DND-41 (cell line): ENCODE measurements around the gene HEATR1.

Experiments used
- EZH2 ChIP-seq: IDR thresholded peaks from 3 replicates; pipeline ENCODE4 v1.6.1; 2012; ENCODE audit warnings: borderline replicate concordance, low read depth, mild to moderate bottlenecking, moderate library complexity, low read length, inconsistent platforms; ENCODE audit not compliant: severe bottlenecking
- TF ChIP-seq, protein P1 (sequence below): IDR thresholded peaks from 2 replicates; pipeline ENCODE4 v1.5.1; 2012; ENCODE audit warnings: borderline replicate concordance, low read length, moderate library complexity, mild to moderate bottlenecking; ENCODE audit not compliant: poor library complexity, severe bottlenecking; ENCODE audit errors: extremely low read depth

DNA sequence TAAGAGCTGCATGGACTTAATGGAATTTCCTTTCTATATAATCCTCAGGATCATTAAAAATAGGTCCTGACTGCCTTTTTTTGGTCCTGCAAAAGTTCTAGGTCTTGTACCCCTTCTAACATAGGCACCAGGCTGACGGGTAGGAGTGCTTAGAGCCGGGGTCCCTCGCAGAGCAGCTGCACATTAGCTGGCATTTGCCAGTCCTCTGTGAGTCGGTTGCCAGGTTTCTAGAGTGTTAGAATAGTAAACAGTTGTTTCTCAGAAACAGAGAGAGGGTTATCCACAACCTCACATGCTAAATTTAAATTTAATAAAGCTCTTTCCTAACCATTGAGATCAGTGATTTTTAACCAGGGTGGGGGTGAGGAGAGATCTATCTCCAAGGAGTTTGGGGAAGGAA lies 35.4 kb upstream of the HEATR1 start:
- TF ChIP-seq, protein P1, sequence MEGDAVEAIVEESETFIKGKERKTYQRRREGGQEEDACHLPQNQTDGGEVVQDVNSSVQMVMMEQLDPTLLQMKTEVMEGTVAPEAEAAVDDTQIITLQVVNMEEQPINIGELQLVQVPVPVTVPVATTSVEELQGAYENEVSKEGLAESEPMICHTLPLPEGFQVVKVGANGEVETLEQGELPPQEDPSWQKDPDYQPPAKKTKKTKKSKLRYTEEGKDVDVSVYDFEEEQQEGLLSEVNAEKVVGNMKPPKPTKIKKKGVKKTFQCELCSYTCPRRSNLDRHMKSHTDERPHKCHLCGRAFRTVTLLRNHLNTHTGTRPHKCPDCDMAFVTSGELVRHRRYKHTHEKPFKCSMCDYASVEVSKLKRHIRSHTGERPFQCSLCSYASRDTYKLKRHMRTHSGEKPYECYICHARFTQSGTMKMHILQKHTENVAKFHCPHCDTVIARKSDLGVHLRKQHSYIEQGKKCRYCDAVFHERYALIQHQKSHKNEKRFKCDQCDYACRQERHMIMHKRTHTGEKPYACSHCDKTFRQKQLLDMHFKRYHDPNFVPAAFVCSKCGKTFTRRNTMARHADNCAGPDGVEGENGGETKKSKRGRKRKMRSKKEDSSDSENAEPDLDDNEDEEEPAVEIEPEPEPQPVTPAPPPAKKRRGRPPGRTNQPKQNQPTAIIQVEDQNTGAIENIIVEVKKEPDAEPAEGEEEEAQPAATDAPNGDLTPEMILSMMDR = no peak
- no peak for TF ChIP-seq EZH2
